Choroid plexus epithelial cell (primary cell): Measurements from ENCODE around the gene FLT1.
A peak's percentile ranks its signal among the peaks of the same experiment; 100 is the strongest.

Experiments
- DNase-seq: peaks from one replicate; pipeline ENCODE4 v3.0.0-alpha.2; 2010; ENCODE audit warnings: low read depth
- H3K4me3 ChIP-seq: 2 replicates; pipeline ENCODE4 v1.5.1; 2011; ENCODE audit warnings: low read depth, mild to moderate bottlenecking, control low read depth, low read length, moderate library complexity
- CTCF ChIP-seq: conservative IDR thresholded peaks from 2 replicates; pipeline ENCODE4 v1.5.1; 2011; ENCODE audit warnings: low read depth, mild to moderate bottlenecking, control low read depth, inconsistent platforms, low read length, moderate library complexity

FLT1 gene

GRCh38 chr13:28434926-28435325, 60.0 kb downstream of the FLT1 start:
- TF ChIP-seq CTCF = no peak
- no peak overlapping the region for H3K4me3 ChIP-seq
- no peak for DNase-seq

DNA sequence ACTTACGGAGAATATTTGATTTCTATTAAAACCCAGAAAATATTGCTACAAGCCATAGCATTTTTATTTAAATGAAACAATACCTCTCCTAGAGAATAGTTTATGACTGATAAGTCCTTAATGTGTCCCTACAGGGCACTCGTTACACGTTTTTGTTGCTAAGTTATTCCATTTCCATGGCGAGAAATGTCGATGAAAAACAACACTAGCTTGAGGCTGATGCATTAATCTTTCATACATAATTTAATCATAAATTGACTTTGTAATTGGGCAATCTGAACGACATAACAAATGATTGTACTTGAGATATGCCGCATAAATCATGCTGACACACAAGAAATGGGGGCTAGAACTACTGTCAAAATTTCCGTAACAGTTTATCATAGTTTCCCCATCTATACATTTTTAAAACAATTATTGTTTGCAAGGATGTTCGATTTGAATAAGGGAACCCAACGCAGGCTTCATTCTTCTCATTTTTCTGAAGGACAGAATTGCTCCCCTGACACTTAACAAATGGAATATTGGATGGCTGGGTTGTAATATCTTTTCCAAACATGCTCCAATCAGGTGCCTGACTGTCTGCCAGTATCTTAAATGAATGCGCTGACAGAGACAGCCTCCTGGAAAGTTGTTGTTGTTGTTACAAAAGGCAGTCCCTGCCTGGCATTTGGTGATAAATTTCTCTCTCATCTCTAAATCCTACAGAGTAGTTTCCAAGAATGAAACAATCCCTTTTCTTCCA, 61.9 kb downstream of the FLT1 start:
- TF ChIP-seq CTCF = no peak
- DNase-seq = no peak
- H3K4me3 ChIP-seq = no peak overlapping the region

DNA sequence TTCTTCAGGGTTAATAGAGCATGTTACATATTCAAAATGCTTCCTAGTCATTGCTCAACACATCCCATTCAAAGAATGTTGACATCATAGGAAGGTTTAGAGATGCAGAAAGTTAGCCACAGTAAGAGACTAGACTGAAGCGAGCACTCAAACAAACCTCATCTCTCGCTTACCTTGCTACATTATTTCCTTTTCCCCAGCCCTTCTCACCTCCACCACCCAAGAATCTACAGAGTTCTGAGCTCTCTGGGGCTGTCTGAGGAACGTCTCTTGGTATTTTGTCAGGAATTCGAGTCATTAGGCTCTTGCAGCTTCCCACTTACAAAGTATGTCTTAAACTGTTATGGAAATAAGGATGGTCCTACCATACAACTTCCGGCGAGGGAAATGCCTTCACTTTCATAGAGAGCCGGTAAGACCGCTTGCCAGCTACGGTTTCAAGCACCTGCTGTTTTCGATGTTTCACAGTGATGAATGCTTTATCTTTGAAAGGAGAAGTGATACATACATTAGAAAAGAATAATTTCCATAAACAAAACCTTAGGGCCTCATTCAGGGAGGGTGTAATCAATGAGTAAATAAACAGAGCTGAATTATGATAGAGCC, 65.1 kb downstream of the FLT1 start:
- no peak for TF ChIP-seq CTCF
- DNase-seq = peak; percentile 61
- no peak overlapping the region for H3K4me3 ChIP-seq

GRCh38 chr13:28429096-28429495, 65.8 kb downstream of the FLT1 start:
- no peak overlapping the region for H3K4me3 ChIP-seq
- DNase-seq = no peak
- no peak for TF ChIP-seq CTCF

GRCh38 chr13:28426381-28426780, 68.5 kb downstream of the FLT1 start:
- TF ChIP-seq CTCF = no peak
- no peak overlapping the region for H3K4me3 ChIP-seq
- no peak for DNase-seq

DNA sequence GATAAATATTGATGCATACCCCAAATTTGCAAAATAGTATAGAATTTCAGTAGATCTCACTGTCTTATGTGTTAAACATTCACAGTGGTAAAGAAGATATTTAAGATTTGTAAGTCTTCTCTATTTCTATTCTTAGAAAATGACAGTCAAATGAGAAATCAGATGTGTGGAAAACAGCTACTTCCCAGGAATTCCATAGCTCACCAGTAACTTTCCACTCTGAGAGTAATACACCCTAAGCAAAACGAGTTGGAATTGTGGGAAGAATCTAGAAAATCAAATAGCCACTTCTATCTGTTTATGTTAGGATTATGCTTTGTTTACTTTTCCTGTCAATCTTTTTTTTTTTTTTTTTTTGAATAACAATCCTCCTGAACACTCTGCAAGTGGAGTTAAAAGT, 69.1 kb downstream of the FLT1 start:
- TF ChIP-seq CTCF = no peak
- H3K4me3 ChIP-seq = no peak overlapping the region
- DNase-seq = no peak

- DNase-seq = no peak
- no peak for TF ChIP-seq CTCF
- no peak overlapping the region for H3K4me3 ChIP-seq
Observed at GRCh38 chr13:28424541-28424940, 70.4 kb downstream of the FLT1 start.
